NCI-H2081 (cell line): ENCODE data around the gene DHRS9.
"Not testable (repeated sequence)": the region's sequence is repeated elsewhere in the genome, so short reads cannot be mapped to it uniquely, and the experiment has no call there.

Experiments used
- DNase-seq, 2 experiments: peaks; one replicate each; lab custom pipeline; 2025; lab: John Stamatoyannopoulos, UW

DHRS9 gene

GRCh38 chr2:169095621-169096105 is 26.3 kb downstream of the DHRS9 start:
- DNase-seq, result no peak

GRCh38 chr2:169104848-169105247 is 35.5 kb downstream of the DHRS9 start:
- DNase-seq, result no peak

GRCh38 chr2:169105476-169105875 is 36.1 kb downstream of the DHRS9 start:
- peak in 1 of 2 experiments; percentile 14 for DNase-seq

- no peak for DNase-seq
Measured at GRCh38 chr2:169106134-169106533, 36.8 kb downstream of the DHRS9 start.

- no peak for DNase-seq
Measured at GRCh38 chr2:169106563-169107545, 37.5 kb downstream of the DHRS9 start.

- no peak for DNase-seq
Measured at GRCh38 chr2:169107645-169108044, 38.3 kb downstream of the DHRS9 start.

- no peak for DNase-seq
Measured at GRCh38 chr2:169108099-169108884, 38.9 kb downstream of the DHRS9 start.

GRCh38 chr2:169109502-169110409 is 40.4 kb downstream of the DHRS9 start:
- DNase-seq, result peak; percentile 72 to 78

GRCh38 chr2:169110419-169110818 is 41.1 kb downstream of the DHRS9 start:
- no peak for DNase-seq

- DNase-seq, result peak in 1 of 2 experiments; percentile 2
Measured at GRCh38 chr2:169110916-169111315, 41.6 kb downstream of the DHRS9 start.

- DNase-seq, result no peak
Measured at GRCh38 chr2:169112841-169113240, 43.5 kb downstream of the DHRS9 start.

GRCh38 chr2:169114056-169114455 is 44.7 kb downstream of the DHRS9 start:
- DNase-seq, result no peak

GRCh38 chr2:169116327-169116726 is 47.0 kb downstream of the DHRS9 start:
- DNase-seq, result no peak

GRCh38 chr2:169116993-169117392 is 47.6 kb downstream of the DHRS9 start:
- no peak for DNase-seq

GRCh38 chr2:169118060-169118459 is 48.7 kb downstream of the DHRS9 start:
- DNase-seq, result no peak

GRCh38 chr2:169119123-169119760 is 49.9 kb downstream of the DHRS9 start:
- no peak for DNase-seq

- DNase-seq, result no peak
Measured at GRCh38 chr2:169119851-169120250, 50.5 kb downstream of the DHRS9 start.

- DNase-seq, result no peak
Measured at GRCh38 chr2:169129703-169130243, 60.4 kb downstream of the DHRS9 start.

- peak; percentile 6 to 63 for DNase-seq
Measured at GRCh38 chr2:169131587-169132512, 62.5 kb downstream of the DHRS9 start.

- DNase-seq, result not testable (repeated sequence)
Measured at GRCh38 chr2:169134272-169134671, 64.9 kb downstream of the DHRS9 start.
